ENCODE results near the gene GABRG3.

Gene GABRG3

DNA sequence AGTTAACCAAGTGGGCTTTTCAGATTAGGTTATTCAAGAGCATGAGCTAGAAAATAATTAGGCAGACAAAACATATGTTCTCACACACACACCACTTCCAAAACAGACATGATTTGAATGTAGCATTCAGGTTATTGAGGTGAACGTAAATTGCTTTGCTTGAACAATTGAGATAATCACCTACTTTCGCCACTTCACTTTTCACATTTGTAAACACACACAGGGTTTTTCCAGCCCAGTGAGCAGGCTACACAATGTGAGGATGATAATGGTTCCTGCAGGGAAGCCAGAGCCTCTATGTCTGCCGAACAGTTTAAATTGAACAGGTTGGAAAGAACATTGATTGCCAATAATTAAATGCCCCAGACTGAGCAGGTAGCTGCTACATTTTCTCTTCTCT is 567.3 kb downstream of the GABRG3 start:
- no peak overlapping the region for H3K4me3 ChIP-seq (ENCODE audit: control insufficient read depth, low read depth, low read length)
- no peak for DNase-seq (ENCODE audit: low read depth)
- TF ChIP-seq, protein P1, sequence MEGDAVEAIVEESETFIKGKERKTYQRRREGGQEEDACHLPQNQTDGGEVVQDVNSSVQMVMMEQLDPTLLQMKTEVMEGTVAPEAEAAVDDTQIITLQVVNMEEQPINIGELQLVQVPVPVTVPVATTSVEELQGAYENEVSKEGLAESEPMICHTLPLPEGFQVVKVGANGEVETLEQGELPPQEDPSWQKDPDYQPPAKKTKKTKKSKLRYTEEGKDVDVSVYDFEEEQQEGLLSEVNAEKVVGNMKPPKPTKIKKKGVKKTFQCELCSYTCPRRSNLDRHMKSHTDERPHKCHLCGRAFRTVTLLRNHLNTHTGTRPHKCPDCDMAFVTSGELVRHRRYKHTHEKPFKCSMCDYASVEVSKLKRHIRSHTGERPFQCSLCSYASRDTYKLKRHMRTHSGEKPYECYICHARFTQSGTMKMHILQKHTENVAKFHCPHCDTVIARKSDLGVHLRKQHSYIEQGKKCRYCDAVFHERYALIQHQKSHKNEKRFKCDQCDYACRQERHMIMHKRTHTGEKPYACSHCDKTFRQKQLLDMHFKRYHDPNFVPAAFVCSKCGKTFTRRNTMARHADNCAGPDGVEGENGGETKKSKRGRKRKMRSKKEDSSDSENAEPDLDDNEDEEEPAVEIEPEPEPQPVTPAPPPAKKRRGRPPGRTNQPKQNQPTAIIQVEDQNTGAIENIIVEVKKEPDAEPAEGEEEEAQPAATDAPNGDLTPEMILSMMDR (IDR thresholded peaks at IDR 0.05; ENCODE audit: control insufficient read depth, insufficient read depth, low read depth, low read length, missing control alignments) = no peak

DNA sequence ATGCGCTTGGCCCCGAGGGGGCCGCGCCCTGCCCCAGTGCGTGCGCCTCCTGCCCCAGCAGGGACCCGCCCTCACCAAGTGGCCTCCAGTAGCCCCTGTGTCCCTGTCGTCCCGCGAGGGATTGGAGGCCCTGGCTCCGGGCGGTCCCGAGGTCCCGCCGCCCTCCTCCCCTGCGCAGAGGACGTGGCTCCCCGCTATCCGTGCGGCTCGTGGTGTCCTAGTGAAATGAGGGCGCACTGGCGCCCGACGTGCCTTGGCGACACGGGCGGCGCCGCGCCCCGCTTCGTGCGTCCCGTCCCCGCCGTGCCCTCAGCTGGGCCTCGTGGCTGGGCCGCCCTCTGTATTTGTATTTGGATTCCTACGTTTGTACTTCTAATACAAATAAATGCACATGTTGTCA is 570.6 kb downstream of the GABRG3 start:
- no peak overlapping the region for H3K4me3 ChIP-seq (ENCODE audit: control insufficient read depth, low read depth, low read length)
- DNase-seq (ENCODE audit: low read depth) = no peak
- TF ChIP-seq, protein P1 (IDR thresholded peaks at IDR 0.05; ENCODE audit: control insufficient read depth, insufficient read depth, low read depth, low read length, missing control alignments) = no peak

DNA sequence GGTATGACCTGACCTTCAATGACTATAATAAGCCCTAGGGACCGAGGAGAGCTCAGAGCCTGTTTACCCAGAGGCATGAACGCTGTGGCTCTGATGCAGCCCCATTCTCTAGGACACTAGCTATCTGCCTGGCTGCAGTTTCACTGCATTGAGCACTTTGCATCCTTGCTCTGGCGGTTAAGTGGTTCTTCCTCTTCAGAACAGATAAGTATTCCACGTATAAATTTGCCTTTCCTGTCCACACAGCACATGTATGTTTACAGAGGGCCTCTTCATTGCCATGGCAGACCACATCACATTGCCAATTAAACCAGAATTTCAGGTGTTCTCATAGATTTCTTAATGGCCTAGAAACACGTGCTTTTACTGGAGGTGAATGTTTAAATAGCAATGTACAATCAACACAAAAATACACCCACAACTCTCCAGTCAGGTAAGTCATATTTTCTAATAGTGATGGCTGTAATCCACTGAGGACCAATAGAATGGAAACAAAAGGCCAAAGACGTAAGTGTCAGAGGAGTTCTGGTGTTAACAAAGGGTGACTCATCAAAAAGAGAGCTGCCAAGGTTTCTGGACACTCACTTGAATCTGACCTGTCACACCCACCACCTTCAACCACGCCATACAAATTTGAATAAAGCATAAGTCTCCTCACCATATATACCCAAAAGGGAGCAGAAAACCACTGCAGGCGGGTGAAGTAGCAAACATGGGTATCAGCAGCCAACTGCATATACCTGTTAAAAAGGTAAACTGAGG is 574.7 kb downstream of the GABRG3 start:
- H3K4me3 ChIP-seq (ENCODE audit: control insufficient read depth, low read depth, low read length) = no peak overlapping the region

DNA sequence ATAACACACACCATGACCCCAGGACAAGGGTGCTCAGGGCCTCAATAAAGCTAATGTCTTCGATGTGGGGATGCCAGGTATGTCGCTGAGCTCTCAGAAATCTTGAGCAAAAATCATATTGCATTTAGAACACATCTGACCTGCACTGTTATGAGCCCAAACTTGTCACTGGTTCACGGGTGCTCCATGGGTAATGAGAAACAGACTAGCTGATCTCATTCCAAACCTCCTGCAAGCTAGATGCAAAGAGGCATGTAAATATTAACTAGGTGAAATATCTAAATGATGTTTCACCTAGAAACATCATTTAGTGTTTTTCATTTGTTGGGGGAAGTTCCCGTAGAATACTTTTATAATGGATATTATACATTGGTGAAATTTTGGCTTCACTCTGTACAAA is 578.8 kb downstream of the GABRG3 start:
- DNase-seq (ENCODE audit: low read depth) = no peak
- H3K4me3 ChIP-seq (ENCODE audit: control insufficient read depth, low read depth, low read length) = no peak overlapping the region
- TF ChIP-seq, protein P1 (IDR thresholded peaks at IDR 0.05; ENCODE audit: control insufficient read depth, insufficient read depth, low read depth, low read length, missing control alignments) = no peak

More for the DNA sequence above, 574.7 kb downstream of the GABRG3 start:
- no peak for DNase-seq (ENCODE audit: low read depth)
- TF ChIP-seq, protein P1 (IDR thresholded peaks at IDR 0.05; ENCODE audit: control insufficient read depth, insufficient read depth, low read depth, low read length, missing control alignments) = no peak

DNA sequence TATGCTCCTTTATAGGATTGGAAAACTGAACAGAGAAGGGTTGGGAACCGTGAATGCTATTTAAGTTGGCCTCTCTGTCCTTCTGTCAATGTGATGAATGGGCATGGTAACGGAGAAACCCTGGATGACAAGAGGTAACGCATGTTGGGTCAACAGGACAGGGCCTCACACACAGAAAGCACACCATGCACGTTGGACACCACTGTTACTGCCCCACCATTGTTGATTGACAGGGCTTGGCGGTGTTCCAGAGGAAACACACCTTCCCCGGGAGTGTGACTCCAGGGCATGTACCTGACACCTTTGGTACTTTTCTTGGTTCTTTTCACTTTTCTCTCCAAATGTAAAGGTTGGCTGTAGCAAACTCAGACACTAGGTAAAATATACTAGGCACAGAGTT is 579.7 kb downstream of the GABRG3 start:
- H3K4me3 ChIP-seq (ENCODE audit: control insufficient read depth, low read depth, low read length) = no peak overlapping the region
- TF ChIP-seq, protein P1 (IDR thresholded peaks at IDR 0.05; ENCODE audit: control insufficient read depth, insufficient read depth, low read depth, low read length, missing control alignments) = no peak
- DNase-seq (ENCODE audit: low read depth) = no peak

DNA sequence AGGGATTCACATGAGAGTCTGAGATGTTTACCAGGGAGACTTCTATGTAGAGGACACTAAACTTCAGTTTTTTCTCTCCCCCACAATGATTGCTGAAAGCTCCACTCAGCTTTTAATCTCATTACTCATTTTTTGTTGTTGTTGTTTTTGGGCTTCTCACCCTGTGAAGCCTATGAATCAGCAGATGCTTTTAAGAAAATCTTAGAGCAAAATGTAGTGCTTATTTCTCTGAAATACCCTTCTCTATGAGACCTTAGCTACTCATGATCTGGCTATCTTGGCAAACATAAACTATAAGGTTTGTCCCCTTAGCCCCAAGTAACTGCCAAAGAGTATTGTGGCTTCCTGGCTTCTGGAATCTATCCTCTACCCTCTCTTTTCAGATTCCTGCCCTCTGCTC is 590.8 kb downstream of the GABRG3 start:
- TF ChIP-seq, protein P1 (IDR thresholded peaks at IDR 0.05; ENCODE audit: control insufficient read depth, insufficient read depth, low read depth, low read length, missing control alignments) = no peak
- DNase-seq (ENCODE audit: low read depth) = no peak
- no peak overlapping the region for H3K4me3 ChIP-seq (ENCODE audit: control insufficient read depth, low read depth, low read length)
